Progenitor cell of endocrine pancreas (in vitro differentiated cells): ENCODE results near the gene HSPA12B. TPM values are rescaled to one million over a fixed set of nuclear protein-coding genes. Genes with fewer than 3 reads are reported as not detected.

Experiments used
- DNase-seq: peaks from one replicate; pipeline ENCODE4 v3.0.0; 2021; ENCODE audit warnings: low spot score; ENCODE audit not compliant: unreplicated experiment
- H3K27ac Mint-ChIP-seq: 2 replicates; pipeline ENCODE4 v1.8.0; 2021; ENCODE audit warnings: mild to moderate bottlenecking, moderate library complexity, mixed read lengths
- H3K27me3 Mint-ChIP-seq: 2 replicates; pipeline ENCODE4 v1.8.0; 2021; ENCODE audit warnings: mixed read lengths
- H3K36me3 Mint-ChIP-seq: 2 replicates; pipeline ENCODE4 v1.8.0; 2022; ENCODE audit warnings: mixed read lengths; ENCODE audit not compliant: insufficient read depth
- H3K4me1 Mint-ChIP-seq: 2 replicates; pipeline ENCODE4 v1.8.0; 2021; ENCODE audit warnings: low read depth, mixed read lengths
- H3K4me3 Mint-ChIP-seq: 2 replicates; pipeline ENCODE4 v1.8.0; 2021; ENCODE audit warnings: low read depth, mild to moderate bottlenecking, moderate library complexity, mixed read lengths
- H3K9me3 Mint-ChIP-seq: 2 replicates; pipeline ENCODE4 v1.8.0; 2021; ENCODE audit warnings: low read depth, mixed read lengths
- CTCF ChIP-seq: fragments of 200-600 bp; sonication (generic); IDR thresholded peaks from one replicate; pipeline ENCODE4 v1.5.0; 2021; ENCODE audit warnings: antibody characterized with exemption, mild to moderate bottlenecking; ENCODE audit not compliant: unreplicated experiment
- total RNA-seq: library from RNA; stranded (reverse); gene quantifications from 2 replicates; pipeline ENCODE4 v1.2.1, GENCODE V29; 2021

Gene HSPA12B
- total RNA-seq, 1 donor from 2014 or later: not detected

- Mint-ChIP-seq H3K27ac (no peak overlapping the region), H3K27me3 (peaks cover 54% of the 10 kb centered on the region)
- no peak for DNase-seq
Observed at GRCh38 chr20:3734111-3734843, 1.8 kb downstream of the HSPA12B start.

GRCh38 chr20:3735768-3736167 lies 3.3 kb downstream of the HSPA12B start:
- no peaks in the 10 kb centered on the region for H3K9me3 Mint-ChIP-seq
- TF ChIP-seq CTCF: no peak
- H3K27ac Mint-ChIP-seq: no peak overlapping the region
- no peak overlapping the region for H3K4me3 Mint-ChIP-seq
- H3K27me3 Mint-ChIP-seq: peaks cover 44% of the 10 kb centered on the region
- no peaks in the 10 kb centered on the region for H3K36me3 Mint-ChIP-seq
- DNase-seq: no peak
- peaks cover 14% of the 10 kb centered on the region for H3K4me1 Mint-ChIP-seq

More at GRCh38 chr20:3734111-3734843, 1.8 kb downstream of the HSPA12B start:
- Mint-ChIP-seq H3K4me1 (peaks cover 12% of the 10 kb centered on the region), H3K4me3 (no peak overlapping the region), H3K9me3 (no peaks in the 10 kb centered on the region), H3K36me3 (no peaks in the 10 kb centered on the region)
- no peak for TF ChIP-seq CTCF

- Mint-ChIP-seq H3K4me3 (no peak overlapping the region), H3K9me3 (no peaks in the 10 kb centered on the region), H3K27me3 (peaks cover 28% of the 10 kb centered on the region), H3K27ac (peak overlapping the region; percentile 23), H3K4me1 (peaks cover 14% of the 10 kb centered on the region), H3K36me3 (no peaks in the 10 kb centered on the region)
- TF ChIP-seq CTCF: no peak
- no peak for DNase-seq
Observed at GRCh38 chr20:3738111-3739053, 5.9 kb downstream of the HSPA12B start.

GRCh38 chr20:3739054-3739925 lies 6.8 kb downstream of the HSPA12B start:
- H3K36me3 Mint-ChIP-seq: no peaks in the 10 kb centered on the region
- H3K4me1 Mint-ChIP-seq: peaks cover 14% of the 10 kb centered on the region
- no peak overlapping the region for H3K4me3 Mint-ChIP-seq
- no peak overlapping the region for H3K27ac Mint-ChIP-seq
- no peak for TF ChIP-seq CTCF
- H3K27me3 Mint-ChIP-seq: peaks cover 32% of the 10 kb centered on the region
- H3K9me3 Mint-ChIP-seq: no peaks in the 10 kb centered on the region
- DNase-seq: no peak
